GM12864 (cell line): ENCODE results near the gene AGK.

Experiments
- DNase-seq: peaks from one replicate; pipeline ENCODE4 v3.0.0-alpha.2; 2011; ENCODE audit warnings: low read depth
- H3K4me3 ChIP-seq: 2 replicates; pipeline ENCODE4 v1.5.1; 2011; ENCODE audit warnings: mild to moderate bottlenecking, low read depth, low read length, control low read depth
- CTCF ChIP-seq: IDR thresholded peaks from 2 replicates; pipeline ENCODE4 v1.5.1; 2011; ENCODE audit warnings: low read depth, mild to moderate bottlenecking, moderate library complexity, low read length, control low read depth, inconsistent platforms; ENCODE audit errors: missing control alignments

Gene AGK

GRCh38 chr7:141695803-141696289 is 144.6 kb downstream of the AGK start:
- TF ChIP-seq CTCF = no peak
- H3K4me3 ChIP-seq = no peak overlapping the region
- DNase-seq = no peak

DNA sequence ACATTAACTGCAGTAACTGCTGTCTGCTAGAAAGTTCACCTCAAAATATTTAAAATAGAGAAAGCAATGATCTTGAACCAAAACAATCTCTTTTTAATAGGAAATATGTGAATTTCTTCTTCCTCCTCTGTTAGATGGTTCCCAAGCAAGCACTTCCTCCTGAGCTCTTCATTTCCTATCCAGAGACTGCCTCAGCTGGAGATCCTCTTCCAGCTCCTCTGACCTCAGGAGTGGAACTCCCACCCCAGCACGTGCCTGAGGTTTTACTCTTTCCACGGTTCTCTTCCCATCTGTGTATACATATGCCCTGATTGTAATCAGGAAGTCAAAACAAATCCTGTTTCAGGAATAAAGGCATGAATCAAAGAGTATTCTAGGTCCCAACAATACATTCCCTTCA is 145.1 kb downstream of the AGK start:
- H3K4me3 ChIP-seq = no peak overlapping the region
- TF ChIP-seq CTCF = no peak
- DNase-seq = no peak

DNA sequence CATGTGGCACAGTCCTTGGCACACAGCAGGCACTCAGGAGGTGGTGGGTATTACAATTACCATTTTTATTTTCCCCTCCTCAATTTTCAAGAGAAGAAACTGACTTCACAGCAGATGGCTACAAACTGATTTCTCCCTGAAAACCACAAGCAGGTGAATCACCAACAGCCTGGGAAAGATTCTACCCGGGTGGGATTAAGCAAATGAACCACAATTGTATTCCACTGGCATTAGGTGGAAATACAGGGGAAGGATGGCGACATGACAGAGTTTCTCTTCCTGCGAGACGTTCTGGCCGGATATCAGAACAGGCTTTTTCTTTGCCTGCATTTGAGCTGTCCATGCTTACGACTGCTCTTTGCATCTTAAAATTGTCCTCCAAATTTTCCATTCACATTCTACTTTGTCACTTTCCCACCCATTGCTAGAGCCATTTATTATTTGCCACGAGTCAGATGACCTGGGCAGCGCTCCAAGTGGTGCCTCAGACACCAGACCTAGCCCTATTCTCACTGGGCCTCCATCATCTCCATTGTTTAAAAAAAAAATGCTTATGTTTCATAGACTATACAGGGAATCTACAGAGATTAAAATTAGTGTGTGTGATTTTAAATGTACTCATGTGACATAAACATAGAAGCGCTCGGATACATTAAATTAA is 146.1 kb downstream of the AGK start:
- no peak overlapping the region for H3K4me3 ChIP-seq
- no peak for TF ChIP-seq CTCF
- DNase-seq = no peak

GRCh38 chr7:141698247-141699015 is 147.2 kb downstream of the AGK start:
- no peak for TF ChIP-seq CTCF
- no peak overlapping the region for H3K4me3 ChIP-seq
- no peak for DNase-seq

- no peak overlapping the region for H3K4me3 ChIP-seq
- no peak for TF ChIP-seq CTCF
- no peak for DNase-seq
Observed at GRCh38 chr7:141699860-141700259, 148.7 kb downstream of the AGK start.

DNA sequence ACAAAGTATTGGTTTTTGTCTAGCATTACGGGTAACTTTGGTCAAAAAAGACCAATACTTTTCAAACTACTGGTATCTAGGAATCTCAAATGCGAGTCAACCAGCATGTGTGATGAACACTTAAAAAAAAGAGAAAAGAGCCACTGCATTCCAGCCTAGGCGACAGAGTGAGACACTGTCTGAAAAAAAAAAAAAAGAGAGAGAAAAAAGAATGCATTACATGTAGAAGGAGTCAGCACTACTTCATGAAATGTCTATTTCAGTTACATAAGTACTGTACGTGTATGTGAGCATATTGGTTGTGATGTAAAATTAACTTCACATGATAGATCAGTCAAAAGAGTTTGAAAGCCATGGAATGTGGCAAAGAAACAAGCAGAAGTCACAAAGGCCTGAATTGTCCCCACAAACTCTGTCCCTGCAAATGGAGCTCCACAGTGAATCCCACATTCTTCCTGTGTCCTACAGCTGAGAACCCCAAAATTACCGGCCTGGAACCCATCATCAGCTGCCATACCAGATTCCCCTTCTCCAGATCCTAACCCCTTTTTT is 149.2 kb downstream of the AGK start:
- H3K4me3 ChIP-seq = peak overlapping the region; percentile 54
- no peak for TF ChIP-seq CTCF
- DNase-seq = no peak
